Esophagus muscularis mucosa (tissue), 4 donors: ENCODE results near the gene TMEM238.

Experiments used
- CTCF ChIP-seq, 3 experiments: fragments of 200-600 bp in 2 of 3; fragments of 450-650 bp in 1 of 3; sonication (generic) in 2 of 3; IDR thresholded peaks; one replicate each; pipeline ENCODE4 v1.5.1; 2017 to 2019; ENCODE audit warnings: antibody characterized with exemption in 3 of 3, mild to moderate bottlenecking in 2 of 3, moderate library complexity in 1 of 3
- EP300 ChIP-seq: sonication (generic); formaldehyde crosslinking; IDR thresholded peaks from one replicate; pipeline ENCODE4 v1.6.1; 2017; ENCODE audit warnings: antibody characterized with exemption
- POLR2A ChIP-seq: fragments of 450-650 bp; IDR thresholded peaks from one replicate; pipeline ENCODE4 v1.6.1; 2017; ENCODE audit warnings: antibody characterized with exemption, moderate library complexity, mild to moderate bottlenecking, low read depth
- POLR2AphosphoS5 ChIP-seq, 2 donors: sonication (generic); formaldehyde crosslinking; IDR thresholded peaks; one replicate each; pipeline ENCODE4 v1.6.1; 2017; ENCODE audit warnings: antibody characterized with exemption in 2 of 2

- no peak for TF ChIP-seq CTCF (IDR thresholded peaks at IDR 0.05)
- TF ChIP-seq POLR2A, result no peak
- TF ChIP-seq POLR2AphosphoS5 (IDR thresholded peaks at IDR 0.05), result no peak
- no peak for TF ChIP-seq EP300
These were observed 49.2 kb upstream of the TMEM238 start for GRCh38 chr19:55433292-55433691.
